T-cell (primary cell): ENCODE results near the gene RFX5. TPM values are rescaled to one million over a fixed set of nuclear protein-coding genes. Genes with fewer than 3 reads are reported as not detected.

Experiments
- ATAC-seq, 4 experiments: fragments of 200-7000 bp in 3 of 4; fragments of 150-1000 bp in 1 of 4; cut with Tn5 transposase; replicated peaks in 1 of 4; 1 replicate in 3 of 4; 2 replicates in 1 of 4; pipeline ENCODE4 v1.10.0; 2021; ENCODE audit warnings: moderate library complexity in 3 of 4, mild to moderate bottlenecking in 2 of 4, moderate number of reproducible peaks in 1 of 4
- CTCF ChIA-PET, 2 donors: fragments of 300-600 bp; sonication (Branson Sonifier 250); formaldehyde crosslinking; loops; one replicate each; lab custom pipeline; 2022; ENCODE audit warnings: antibody characterized with exemption in 2 of 2; lab: Charles Lee
- POLR2A ChIA-PET, 2 donors: fragments of 300-600 bp; sonication (Branson Sonifier 250); formaldehyde crosslinking; loops; one replicate each; lab custom pipeline; 2022; ENCODE audit warnings: antibody characterized with exemption in 2 of 2; lab: Charles Lee
- DNase-seq, 35 experiments: peaks; one replicate each; pipeline versions ENCODE4 v3.0.0 to v3.0.0-alpha.2; 2013 to 2023
- H3K27ac ChIP-seq: one replicate; pipeline ENCODE4 v1.5.1; 2013; ENCODE audit warnings: low read length
- H3K27me3 ChIP-seq, 2 experiments: replicated peaks in 1 of 2; 1 replicate in 1 of 2; 2 replicates in 1 of 2; pipeline versions ENCODE4 v1.6.1 to v1.7.0; 2013; ENCODE audit warnings: low read length in 1 of 2, mixed read lengths in 1 of 2; ENCODE audit not compliant: control insufficient read depth in 2 of 2, insufficient read depth in 2 of 2; ENCODE audit errors: extremely low read depth in 1 of 2
- H3K36me3 ChIP-seq, 2 donors: 1 replicate in 1 of 2; 2 replicates in 1 of 2; pipeline versions ENCODE4 v1.6.1 to v1.7.0; 2013; ENCODE audit warnings: low read length in 1 of 2; ENCODE audit not compliant: control insufficient read depth in 2 of 2, insufficient read depth in 1 of 2; ENCODE audit errors: extremely low read depth in 1 of 2
- H3K4me1 ChIP-seq, 2 experiments: 1 replicate in 1 of 2; 2 replicates in 1 of 2; pipeline versions ENCODE4 v1.6.1 to v1.7.0; 2013; ENCODE audit warnings: low read length in 2 of 2, mixed read lengths in 1 of 2; ENCODE audit not compliant: insufficient read depth in 2 of 2, control insufficient read depth in 1 of 2; ENCODE audit errors: extremely low read depth in 1 of 2
- H3K4me3 ChIP-seq, 2 donors: 1 replicate in 1 of 2; 2 replicates in 1 of 2; pipeline versions ENCODE4 v1.5.1 to v1.7.0; 2013; ENCODE audit warnings: mild to moderate bottlenecking in 2 of 2, low read length in 1 of 2, moderate library complexity in 1 of 2; ENCODE audit not compliant: control insufficient read depth in 1 of 2; ENCODE audit errors: extremely low read depth in 1 of 2
- H3K9me3 ChIP-seq: 2 replicates; pipeline ENCODE4 v1.7.0; 2013
- H3K27ac Mint-ChIP-seq, 2 donors: one replicate each; pipeline ENCODE4 v1.8.0; 2020 to 2021; ENCODE audit warnings: mild to moderate bottlenecking in 2 of 2, mixed read lengths in 2 of 2
- H3K27me3 Mint-ChIP-seq, 2 donors: one replicate each; pipeline ENCODE4 v1.8.0; 2021 to 2022; ENCODE audit warnings: mixed read lengths in 2 of 2
- H3K36me3 Mint-ChIP-seq: one replicate; pipeline ENCODE4 v1.8.0; 2021; ENCODE audit warnings: mixed read lengths
- H3K4me1 Mint-ChIP-seq, 3 donors: one replicate each; pipeline ENCODE4 v1.8.0; 2020 to 2022; ENCODE audit warnings: mixed read lengths in 3 of 3, mild to moderate bottlenecking in 1 of 3
- H3K4me3 Mint-ChIP-seq, 3 donors: one replicate each; pipeline ENCODE4 v1.8.0; 2020 to 2022; ENCODE audit warnings: mild to moderate bottlenecking in 3 of 3, mixed read lengths in 3 of 3, moderate library complexity in 3 of 3
- H3K9me3 Mint-ChIP-seq, 3 donors: one replicate each; pipeline ENCODE4 v1.8.0; 2020 to 2022; ENCODE audit warnings: mixed read lengths in 3 of 3
- WGBS: methylation state at CpG from one replicate; pipeline ENCODE4 v1.1.5; 2013; ENCODE audit warnings: missing lambda C conversion rate; ENCODE audit not compliant: insufficient coverage; 5-methylcytosine and 5-hydroxymethylcytosine counted together
- total RNA-seq, 35 experiments: library from RNA in 6 of 35; stranded (reverse) in 6 of 35; fragments of 120-200 nt in 1 of 35; gene quantifications; one replicate each; pipeline versions ENCODE4 v1.2.1 to v1.2.4 and lab custom pipeline; 2013 to 2026

The RFX5 gene
- total RNA-seq, 5 donors from 2014 or later (not counting 1 experiment from before 2014, with no cell fraction given) = 50.3 to 79.8 (median 70.2) TPM

GRCh38 chr1:151347523-151348246, 633 bp upstream of the RFX5 start:
- 40% methylated on average over 1 of the region's 12 CpGs for WGBS
- POLR2A ChIA-PET = interaction anchor here (0.6 to 0.7 kb wide), 4 partner anchors 9 to 50 kb away, joined by 3 to 6 read pairs (median 3); no protein-coding TSS in a partner anchor
- DNase-seq (no peak), ATAC-seq (peak in 1 of 4 experiments; percentile 4)
- H3K4me3 Mint-ChIP-seq = peak overlapping the region; percentile 95 to 98 (median 96)
- no peaks in the 10 kb centered on the region for H3K9me3 Mint-ChIP-seq
- H3K36me3 ChIP-seq = peaks cover 8 to 28% of the 10 kb centered on the region in 2 donors
- peak overlapping the region; percentile 98 to 100 for H3K27ac Mint-ChIP-seq
- no peaks in the 10 kb centered on the region for H3K27me3 ChIP-seq
- H3K27me3 Mint-ChIP-seq = no peaks in the 10 kb centered on the region
- H3K4me1 Mint-ChIP-seq = peaks cover 25 to 46% (median 36%) of the 10 kb centered on the region in 3 donors
- H3K4me3 ChIP-seq = peak overlapping the region; percentile 72 to 77
- peak overlapping the region; percentile 99 for H3K27ac ChIP-seq
- peaks cover 24% of the 10 kb centered on the region for H3K36me3 Mint-ChIP-seq
- CTCF ChIA-PET = interaction anchor here (0.7 to 1.2 kb wide), 5 partner anchors 9 to 243 kb away, joined by 3 to 11 read pairs (median 3); partner anchors contain the start of gene PI4KB (in 1 of the 2)
- H3K4me1 ChIP-seq = peaks cover 10 to 25% of the 10 kb centered on the region in 2 experiments
- H3K9me3 ChIP-seq = no peaks in the 10 kb centered on the region

GRCh38 chr1:151346082-151346768, 827 bp downstream of the RFX5 start:
- ChIA-PET CTCF (no interaction called here), POLR2A (no interaction called here)
- Mint-ChIP-seq H3K36me3 (peaks cover 25% of the 10 kb centered on the region), H3K27ac (peak overlapping the region; percentile 98 to 100), H3K4me3 (peak overlapping the region; percentile 95 to 98 (median 96)), H3K27me3 (no peaks in the 10 kb centered on the region), H3K9me3 (no peaks in the 10 kb centered on the region), H3K4me1 (peaks cover 25 to 46% (median 36%) of the 10 kb centered on the region in 3 donors)
- DNase-seq (peak in 3 of 35 experiments; percentile 7 to 32 (median 8)), ATAC-seq (no peak)
- H3K4me1 ChIP-seq = peaks cover 10 to 25% of the 10 kb centered on the region in 2 experiments
- no peaks in the 10 kb centered on the region for H3K27me3 ChIP-seq
- 60% methylated on average over 1 of the region's 7 CpGs for WGBS
- no peaks in the 10 kb centered on the region for H3K9me3 ChIP-seq
- peak overlapping the region; percentile 99 for H3K27ac ChIP-seq
- peak overlapping the region; percentile 72 to 77 for H3K4me3 ChIP-seq
- H3K36me3 ChIP-seq = peaks cover 14 to 40% of the 10 kb centered on the region in 2 donors

- Histone ChIP-seq H3K4me3 (no peak overlapping the region), H3K36me3 (peaks cover 14 to 40% of the 10 kb centered on the region in 2 donors), H3K27ac (no peak overlapping the region), H3K9me3 (no peaks in the 10 kb centered on the region), H3K27me3 (no peaks in the 10 kb centered on the region), H3K4me1 (peaks cover 10 to 25% of the 10 kb centered on the region in 2 experiments)
- Mint-ChIP-seq H3K9me3 (no peaks in the 10 kb centered on the region), H3K27me3 (no peaks in the 10 kb centered on the region), H3K27ac (peak overlapping the region; percentile 55 to 73), H3K4me1 (peaks cover 31 to 57% (median 44%) of the 10 kb centered on the region in 3 donors), H3K4me3 (peak overlapping the region in 1 of 3 donors; percentile 31), H3K36me3 (peaks cover 28% of the 10 kb centered on the region)
- ChIA-PET CTCF (interaction anchor here in 1 of 2 donors (1.3 kb wide), 1 partner anchor 55 kb away, joined by 3 read pairs; the partner anchor contains the start of gene PSMB4), POLR2A (interaction anchor here (0.6 kb wide), 2 partner anchors 8 to 27 kb away, joined by 4 to 12 read pairs; no protein-coding TSS in a partner anchor)
- DNase-seq (no peak), ATAC-seq (no peak)
- 100% methylated on average over 1 of the region's 6 CpGs for WGBS
Measured at GRCh38 chr1:151344291-151344690, 2.8 kb downstream of the RFX5 start.

GRCh38 chr1:151343587-151343986, 3.5 kb downstream of the RFX5 start:
- Histone ChIP-seq H3K4me3 (no peak overlapping the region), H3K27me3 (no peaks in the 10 kb centered on the region), H3K9me3 (no peaks in the 10 kb centered on the region), H3K36me3 (peaks cover 14 to 40% of the 10 kb centered on the region in 2 donors), H3K4me1 (peaks cover 10 to 25% of the 10 kb centered on the region in 2 experiments), H3K27ac (no peak overlapping the region)
- ChIA-PET POLR2A (no interaction called here), CTCF (no interaction called here)
- no peaks in the 10 kb centered on the region for H3K27me3 Mint-ChIP-seq
- WGBS = 86% methylated on average over 9 of the region's 9 CpGs
- H3K9me3 Mint-ChIP-seq = no peaks in the 10 kb centered on the region
- DNase-seq (no peak), ATAC-seq (no peak)
- no peak overlapping the region for H3K4me3 Mint-ChIP-seq
- peak overlapping the region in 1 of 2 donors; percentile 73 for H3K27ac Mint-ChIP-seq
- H3K36me3 Mint-ChIP-seq = peaks cover 28% of the 10 kb centered on the region
- peaks cover 31 to 59% (median 44%) of the 10 kb centered on the region in 3 donors for H3K4me1 Mint-ChIP-seq

- no peaks in the 10 kb centered on the region for H3K9me3 Mint-ChIP-seq
- no peak for DNase-seq
- Histone ChIP-seq H3K27me3 (no peaks in the 10 kb centered on the region), H3K36me3 (peaks cover 14 to 40% of the 10 kb centered on the region in 2 donors), H3K27ac (no peak overlapping the region), H3K9me3 (no peaks in the 10 kb centered on the region), H3K4me3 (no peak overlapping the region), H3K4me1 (peaks cover 5 to 19% of the 10 kb centered on the region in 2 experiments)
- H3K27me3 Mint-ChIP-seq = no peaks in the 10 kb centered on the region
- WGBS = 100% methylated on average over 1 of the region's 6 CpGs
- H3K27ac Mint-ChIP-seq = peak overlapping the region in 1 of 2 donors; percentile 16
- H3K4me1 Mint-ChIP-seq = peaks cover 27 to 53% (median 37%) of the 10 kb centered on the region in 3 donors
- ChIA-PET POLR2A (no interaction called here), CTCF (no interaction called here)
- H3K36me3 Mint-ChIP-seq = peaks cover 28% of the 10 kb centered on the region
- no peak for ATAC-seq
- H3K4me3 Mint-ChIP-seq = no peak overlapping the region
Measured at GRCh38 chr1:151342569-151342968, 4.5 kb downstream of the RFX5 start.

GRCh38 chr1:151342021-151342420, 5.0 kb downstream of the RFX5 start:
- Mint-ChIP-seq H3K27me3 (no peaks in the 10 kb centered on the region), H3K4me1 (peaks cover 22 to 48% (median 32%) of the 10 kb centered on the region in 3 donors), H3K9me3 (no peaks in the 10 kb centered on the region), H3K27ac (peak overlapping the region in 1 of 2 donors; percentile 5), H3K36me3 (peaks cover 28% of the 10 kb centered on the region), H3K4me3 (no peak overlapping the region)
- peaks cover 14 to 40% of the 10 kb centered on the region in 2 donors for H3K36me3 ChIP-seq
- CTCF ChIA-PET = interaction anchor here in 1 of 2 donors (3.1 kb wide), 1 partner anchor 40 kb away, joined by 51 read pairs; no protein-coding TSS in a partner anchor
- peak overlapping the region; percentile 35 for H3K27ac ChIP-seq
- WGBS = no CpG with 5 or more reads among the region's 2 CpGs
- POLR2A ChIA-PET = no interaction called here
- DNase-seq (no peak), ATAC-seq (no peak)
- peaks cover 3 to 17% of the 10 kb centered on the region in 2 experiments for H3K4me1 ChIP-seq
- H3K9me3 ChIP-seq = no peaks in the 10 kb centered on the region
- no peaks in the 10 kb centered on the region for H3K27me3 ChIP-seq
- H3K4me3 ChIP-seq = no peak overlapping the region
